GM21515 (cell line): ENCODE measurements around the gene MERTK.
"Not testable (repeated sequence)": the region's sequence is repeated elsewhere in the genome, so short reads cannot be mapped to it uniquely, and the experiment has no call there.

Source experiments
- ATAC-seq: cut with Tn5 transposase; IDR thresholded peaks from one replicate; pipeline ENCODE4 v1.9.1; 2021; ENCODE audit not compliant: unreplicated experiment

The MERTK gene

DNA sequence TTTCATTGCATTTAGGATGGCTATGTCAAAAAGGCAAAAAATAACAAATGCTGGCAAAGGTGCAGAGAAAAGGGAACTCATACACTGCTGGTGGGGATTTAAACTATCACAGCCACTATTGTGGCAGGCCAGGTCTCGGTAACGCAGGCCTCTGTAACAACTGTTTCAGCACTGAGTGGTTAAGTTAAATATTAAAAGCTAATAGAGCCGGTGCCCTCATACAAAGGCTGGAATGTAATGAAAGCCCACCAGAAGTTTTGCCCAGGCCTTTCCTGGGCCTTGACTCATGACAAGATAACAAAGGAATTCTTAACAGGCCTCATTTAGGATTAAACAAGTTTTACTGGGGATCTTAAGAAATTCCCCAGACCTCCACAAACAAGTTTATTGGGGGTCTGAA is 10.7 kb downstream of the MERTK start:
- ATAC-seq = no peak

- not testable (repeated sequence) for ATAC-seq
Observed at GRCh38 chr2:111909997-111910396, 11.6 kb downstream of the MERTK start.

- no peak for ATAC-seq
Observed at GRCh38 chr2:111910609-111911277, 12.3 kb downstream of the MERTK start.

GRCh38 chr2:111911295-111911977 is 13.0 kb downstream of the MERTK start:
- ATAC-seq = not testable (repeated sequence)

- no peak for ATAC-seq
Observed at GRCh38 chr2:111912547-111912946, 14.1 kb downstream of the MERTK start.

DNA sequence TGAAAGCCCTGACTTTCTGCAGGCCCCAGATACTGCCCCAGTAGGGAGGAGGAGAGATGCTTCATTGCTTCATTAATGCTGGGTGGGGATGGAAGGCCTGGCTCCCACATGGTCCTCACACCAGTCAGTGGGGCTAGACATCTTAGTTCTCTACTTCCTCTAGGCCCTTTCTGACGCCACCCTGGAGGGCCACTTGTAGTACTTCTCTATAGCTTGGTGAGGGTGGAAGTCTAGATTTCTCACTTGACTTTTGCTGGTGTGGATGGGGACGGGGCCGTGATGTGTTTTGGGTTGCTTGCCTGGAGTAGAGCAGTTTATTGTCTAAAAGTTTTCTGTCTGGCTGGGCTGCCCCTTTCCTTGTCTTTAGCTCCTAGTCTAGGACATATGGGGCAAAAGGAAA is 18.7 kb downstream of the MERTK start:
- ATAC-seq = no peak

DNA sequence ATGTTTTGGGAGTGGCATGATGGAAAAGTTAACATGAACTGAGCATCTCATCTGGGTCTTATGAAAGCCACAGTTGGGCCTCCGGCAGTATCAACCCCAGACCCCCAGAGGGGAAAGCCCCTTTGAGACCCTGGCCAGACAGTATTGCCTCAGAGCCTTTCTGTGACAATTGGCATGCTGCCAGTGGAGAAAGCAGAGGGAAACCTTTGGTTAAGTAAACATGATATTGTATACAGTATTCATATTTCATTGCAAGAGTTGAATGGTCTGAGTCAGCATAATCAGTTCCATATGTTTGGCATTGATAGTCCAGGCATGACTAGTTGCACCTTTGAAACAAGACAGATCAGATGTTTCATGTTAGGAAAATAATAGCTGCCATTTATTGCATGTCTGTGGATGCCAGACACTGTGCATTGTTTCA is 20.0 kb downstream of the MERTK start:
- ATAC-seq = no peak

DNA sequence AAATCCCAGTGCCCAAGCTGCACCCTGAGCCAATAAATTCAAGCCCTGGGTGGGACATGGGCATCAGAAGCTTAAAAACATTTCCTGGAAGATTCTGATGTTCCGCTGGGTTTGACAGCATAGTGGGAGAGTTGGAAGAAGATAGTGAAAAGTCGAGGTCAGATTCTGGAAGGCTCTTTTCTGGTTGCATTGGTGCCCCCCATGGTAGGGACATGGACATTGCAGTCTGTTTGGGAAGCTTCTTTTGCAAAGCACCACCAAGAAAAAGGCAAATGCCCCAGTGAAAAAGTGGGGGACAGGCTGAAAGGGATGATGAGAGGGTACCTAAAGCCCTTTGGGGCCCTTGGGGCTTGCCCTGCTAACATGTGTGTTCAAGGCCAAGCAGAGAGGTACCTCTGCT is 21.0 kb downstream of the MERTK start:
- no peak for ATAC-seq

GRCh38 chr2:111919794-111920608 is 21.6 kb downstream of the MERTK start:
- ATAC-seq = no peak

- no peak for ATAC-seq
Observed at GRCh38 chr2:111923276-111923804, 24.9 kb downstream of the MERTK start.

DNA sequence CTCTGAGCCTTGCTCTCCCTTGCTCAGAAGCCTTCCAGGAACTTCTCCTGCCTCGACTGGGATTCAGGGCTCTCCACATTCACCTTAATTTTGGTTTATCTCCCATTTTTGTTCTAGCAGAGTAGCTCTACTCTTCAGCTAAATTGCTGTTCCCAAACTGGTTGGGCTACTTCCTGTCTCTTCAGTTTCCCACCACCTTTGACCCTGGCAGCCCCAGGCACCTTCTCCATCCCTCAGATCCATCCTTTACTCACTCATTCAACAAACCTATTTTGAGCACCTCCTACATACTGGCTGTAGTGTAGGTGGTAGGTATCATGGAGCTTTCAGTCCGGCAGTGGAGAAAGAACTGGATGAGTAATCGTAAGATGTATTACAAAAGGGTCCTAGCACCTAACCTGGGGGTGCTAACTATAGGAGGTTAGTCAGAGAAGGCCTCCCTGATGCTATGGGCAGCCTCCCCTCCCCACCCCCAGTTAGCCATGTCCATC is 26.3 kb downstream of the MERTK start:
- ATAC-seq = no peak

GRCh38 chr2:111927723-111928122 is 29.3 kb downstream of the MERTK start:
- ATAC-seq = no peak

DNA sequence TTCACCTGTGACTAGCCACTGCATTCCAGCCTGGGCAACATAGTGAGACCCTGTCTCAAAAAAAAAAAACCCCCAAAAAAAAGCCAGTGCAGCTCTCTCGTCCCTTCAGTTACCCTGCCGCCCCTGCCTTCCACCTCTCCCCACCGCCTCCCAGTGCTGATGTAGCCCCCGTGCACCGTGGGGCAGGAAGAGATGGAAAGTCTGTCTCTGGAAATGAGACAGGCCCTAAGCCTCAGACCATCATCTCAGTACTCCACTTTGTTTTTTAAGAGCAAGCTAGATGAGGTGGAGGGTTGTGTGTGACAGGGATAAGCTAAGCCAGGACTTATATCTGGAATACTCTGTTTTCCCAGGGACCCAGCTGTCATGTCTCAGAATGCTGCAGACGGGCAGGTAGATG is 32.0 kb downstream of the MERTK start:
- no peak for ATAC-seq

DNA sequence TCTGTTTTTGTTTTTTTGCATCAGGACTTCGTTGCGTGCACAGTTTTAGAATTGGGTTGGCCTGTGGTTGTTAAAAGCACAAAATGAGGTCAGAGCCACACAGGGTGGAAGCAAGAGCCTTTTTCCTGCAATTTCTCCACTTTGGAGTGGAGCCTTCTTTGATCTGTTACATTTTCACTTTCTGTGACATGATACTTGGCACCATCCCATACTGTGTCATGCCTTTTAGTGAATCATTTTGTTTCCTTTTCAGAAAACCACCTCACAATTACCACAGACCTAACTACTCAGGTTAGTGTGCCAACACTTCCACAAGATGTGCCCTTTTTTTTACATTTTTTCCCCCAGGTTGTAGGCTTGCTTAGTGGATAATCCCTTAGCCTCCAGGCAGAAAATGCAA is 32.5 kb downstream of the MERTK start:
- no peak for ATAC-seq

DNA sequence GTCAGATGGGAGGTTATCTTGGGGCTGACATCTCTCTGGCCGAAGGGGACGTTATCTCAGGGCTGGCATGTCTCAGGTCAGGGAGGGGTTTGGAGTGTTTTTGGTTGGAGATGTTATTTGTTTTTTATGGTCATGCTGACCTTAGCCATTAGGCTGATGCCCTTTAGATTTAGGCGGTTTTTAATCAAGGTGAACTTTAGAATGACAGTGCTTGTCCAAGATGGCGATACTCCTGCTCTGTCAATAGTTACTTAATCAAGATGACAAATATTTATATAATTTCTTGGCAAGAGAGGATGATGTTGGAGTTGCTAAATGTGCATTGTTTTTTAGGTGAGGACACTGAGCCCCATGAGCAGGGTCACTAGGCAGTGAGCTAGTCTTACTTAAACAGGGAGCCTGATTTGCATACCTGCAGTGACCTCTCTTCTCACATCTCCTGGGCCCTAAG is 34.5 kb downstream of the MERTK start:
- no peak for ATAC-seq

DNA sequence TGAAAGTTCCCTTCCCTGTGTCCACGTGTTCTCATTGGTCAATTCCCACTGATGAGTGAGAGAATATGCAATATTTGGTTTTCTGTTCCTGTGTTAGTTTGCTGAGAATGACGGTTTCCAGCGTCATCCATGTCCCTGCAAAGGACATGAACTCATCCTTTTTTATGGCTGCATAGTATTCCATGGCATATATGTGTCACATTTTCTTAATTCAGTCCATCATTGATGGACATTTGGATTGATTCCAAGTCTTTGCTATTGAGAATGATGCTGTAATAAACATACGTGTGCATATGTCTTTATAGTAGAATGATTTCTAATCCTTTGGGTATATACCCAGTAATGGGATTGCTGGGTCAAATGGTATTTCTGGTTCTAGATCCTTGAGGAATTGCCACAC is 35.5 kb downstream of the MERTK start:
- not testable (repeated sequence) for ATAC-seq

DNA sequence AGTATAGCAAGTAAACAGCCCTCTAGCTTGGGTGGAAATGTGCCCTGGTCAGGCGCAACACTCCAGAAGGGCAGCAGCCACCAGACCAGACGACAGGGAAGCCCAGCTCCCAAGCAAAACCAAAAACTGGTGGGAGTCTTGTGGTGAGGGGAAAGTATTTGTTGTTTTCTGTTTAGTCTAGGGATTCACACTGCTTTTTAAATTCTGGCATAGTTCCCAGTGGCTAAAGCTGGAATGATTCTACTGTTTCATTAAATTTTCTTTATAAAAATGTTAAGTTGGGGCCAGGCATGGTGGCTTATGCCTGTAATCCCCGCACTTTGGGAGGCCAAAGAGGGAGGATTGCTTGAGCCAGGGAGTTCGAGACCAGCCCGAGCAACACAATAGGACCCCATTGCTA is 38.5 kb downstream of the MERTK start:
- ATAC-seq = no peak

DNA sequence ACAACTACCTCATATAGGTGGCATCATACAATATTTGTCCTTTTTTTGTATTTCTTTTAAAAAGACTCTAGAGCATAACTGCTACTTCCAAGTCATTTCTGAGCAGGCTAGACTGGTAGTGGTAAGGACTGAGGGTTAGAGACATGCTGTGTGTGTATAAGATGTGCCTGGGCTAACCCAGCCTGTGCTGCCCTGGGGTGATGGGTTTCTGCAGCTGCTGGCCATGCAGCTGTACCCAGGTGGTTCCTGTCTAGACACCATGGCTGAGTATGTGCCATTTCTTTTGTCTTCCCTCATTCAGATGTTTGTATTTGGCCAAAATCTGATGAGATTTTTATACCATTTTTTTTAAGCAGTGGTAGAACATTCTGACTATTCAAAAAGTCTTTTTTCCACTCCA is 40.0 kb downstream of the MERTK start:
- ATAC-seq = no peak

GRCh38 chr2:111940333-111941196 is 42.2 kb downstream of the MERTK start:
- no peak for ATAC-seq

- ATAC-seq = no peak
Observed at GRCh38 chr2:111941531-111941930, 43.1 kb downstream of the MERTK start.
